ENCODE results near the gene ZFAND3. TPM values are rescaled to one million over a fixed set of nuclear protein-coding genes. Genes with fewer than 3 reads are reported as not detected.
A peak's percentile ranks its signal among the peaks of the same experiment; 100 is the strongest.

Gene ZFAND3
- total RNA-seq, 1 experiment from 2014 or later, result 22.2 TPM

DNA sequence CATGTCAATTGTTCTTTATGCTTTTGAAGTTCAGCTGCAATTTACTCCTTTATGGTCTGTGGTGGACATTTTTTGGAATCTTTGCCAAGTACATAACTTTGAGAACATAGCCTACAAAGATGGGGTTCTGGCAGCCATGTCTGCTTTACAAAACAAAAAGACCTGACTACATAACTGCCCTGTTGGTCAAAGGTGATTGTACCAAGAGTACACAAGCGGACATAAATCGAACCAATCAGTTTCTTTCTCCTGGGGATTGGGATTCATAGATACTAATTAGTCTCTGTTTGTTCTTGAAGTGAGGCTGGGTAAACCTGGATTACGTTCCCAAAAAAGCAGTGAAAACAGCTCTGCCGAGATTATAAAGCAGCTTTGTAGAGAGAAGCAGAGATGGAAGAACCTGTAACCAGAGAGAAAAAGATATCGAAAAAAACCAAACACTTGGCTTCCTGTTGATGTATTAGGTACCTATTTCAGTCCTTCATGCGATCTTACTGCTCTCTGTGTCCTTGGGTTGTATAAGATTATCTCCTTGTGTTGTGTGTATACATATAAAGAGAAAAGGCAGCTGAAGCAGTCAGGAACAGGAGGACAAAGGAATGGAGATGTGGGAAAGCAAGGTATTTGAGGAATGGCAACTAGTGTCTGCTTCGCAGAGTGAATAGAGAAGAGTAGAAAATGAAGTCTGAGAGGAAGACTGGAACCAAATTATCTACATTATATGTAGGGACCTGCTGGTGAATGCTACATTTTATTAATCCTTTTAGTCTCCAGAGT, 2.7 kb upstream of the ZFAND3 start:
- Histone ChIP-seq H3K4me2 (ENCODE audit: low read length) (no peak overlapping the region), H3F3A (ENCODE audit: low read length, unreplicated experiment) (no peaks in the 10 kb centered on the region), H3K36me3 (ENCODE audit: low read depth, low read length) (no peaks in the 10 kb centered on the region), H3K4me1 (ENCODE audit: insufficient read depth, low read length) (peaks cover 20% of the 10 kb centered on the region), H3K4me3 (ENCODE audit: low read length) (no peak overlapping the region), H3K9me2 (replicated peaks; ENCODE audit: low read length) (no peaks in the 10 kb centered on the region), H3K27ac (ENCODE audit: low read length) (no peak overlapping the region), H3K9ac (ENCODE audit: low read length) (no peak overlapping the region), H3K27me3 (ENCODE audit: low read length) (no peaks in the 10 kb centered on the region), H3K9me3 (ENCODE audit: low read length) (no peaks in the 10 kb centered on the region), H2AFZ (ENCODE audit: low read length) (no peak overlapping the region), H4K20me1 (ENCODE audit: low read length) (peaks cover 13% of the 10 kb centered on the region), H3K79me2 (ENCODE audit: low read length) (peaks cover 18% of the 10 kb centered on the region)
- CTCF ChIA-PET, result no interaction called here
- POLR2A ChIA-PET (ENCODE audit: unreplicated experiment), result no interaction called here
- no peak for TF ChIP-seq EZH2phosphoT487 (IDR thresholded peaks at IDR 0.05; ENCODE audit: borderline replicate concordance, low read length)
- TF ChIP-seq, protein P1, sequence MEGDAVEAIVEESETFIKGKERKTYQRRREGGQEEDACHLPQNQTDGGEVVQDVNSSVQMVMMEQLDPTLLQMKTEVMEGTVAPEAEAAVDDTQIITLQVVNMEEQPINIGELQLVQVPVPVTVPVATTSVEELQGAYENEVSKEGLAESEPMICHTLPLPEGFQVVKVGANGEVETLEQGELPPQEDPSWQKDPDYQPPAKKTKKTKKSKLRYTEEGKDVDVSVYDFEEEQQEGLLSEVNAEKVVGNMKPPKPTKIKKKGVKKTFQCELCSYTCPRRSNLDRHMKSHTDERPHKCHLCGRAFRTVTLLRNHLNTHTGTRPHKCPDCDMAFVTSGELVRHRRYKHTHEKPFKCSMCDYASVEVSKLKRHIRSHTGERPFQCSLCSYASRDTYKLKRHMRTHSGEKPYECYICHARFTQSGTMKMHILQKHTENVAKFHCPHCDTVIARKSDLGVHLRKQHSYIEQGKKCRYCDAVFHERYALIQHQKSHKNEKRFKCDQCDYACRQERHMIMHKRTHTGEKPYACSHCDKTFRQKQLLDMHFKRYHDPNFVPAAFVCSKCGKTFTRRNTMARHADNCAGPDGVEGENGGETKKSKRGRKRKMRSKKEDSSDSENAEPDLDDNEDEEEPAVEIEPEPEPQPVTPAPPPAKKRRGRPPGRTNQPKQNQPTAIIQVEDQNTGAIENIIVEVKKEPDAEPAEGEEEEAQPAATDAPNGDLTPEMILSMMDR (conservative IDR thresholded peaks at IDR 0.05; ENCODE audit: low read depth, low read length), result no peak
- no peak for TF ChIP-seq EZH2 (IDR thresholded peaks at IDR 0.05; ENCODE audit: low read length, unreplicated experiment)
- BruUV-seq (replicated peaks), result no TSS peak
- intact Hi-C loops (cut with micrococcal nuclease), result no loop called here
- DNase-seq (no peak), ATAC-seq (no peak)

DNA sequence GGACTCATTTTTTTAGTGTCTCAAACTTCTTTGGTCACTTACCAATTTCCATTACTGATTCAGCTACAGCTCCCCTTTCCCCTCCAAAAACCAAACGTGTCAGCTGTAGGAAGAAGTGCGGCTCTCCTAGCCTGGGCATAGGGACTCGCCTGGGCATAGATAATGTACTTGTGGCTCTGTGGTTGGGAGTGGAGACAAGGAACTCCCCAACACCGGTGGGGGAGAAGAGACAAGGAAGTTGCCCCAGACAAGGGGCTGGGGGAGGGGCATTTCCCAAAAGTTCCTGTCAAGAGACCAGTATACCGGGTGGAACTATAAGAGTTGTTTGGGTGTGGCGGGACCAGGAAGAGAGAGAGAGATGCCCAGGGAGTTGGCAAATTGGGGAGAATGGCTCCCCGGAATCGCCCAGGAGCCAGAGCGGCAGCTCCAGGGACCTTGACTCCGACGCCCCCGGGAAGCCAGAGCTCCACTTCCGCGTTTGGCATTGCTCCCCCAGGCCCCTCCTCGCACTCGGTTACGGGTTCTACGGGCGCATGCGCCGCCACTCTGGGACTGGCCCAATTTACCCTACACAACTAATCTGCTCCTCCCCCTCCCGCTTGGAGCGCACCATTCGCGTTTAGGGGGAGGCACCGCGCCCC, 871 bp upstream of the ZFAND3 start:
- no TSS peak for BruUV-seq (replicated peaks)
- Histone ChIP-seq H3K9me3 (ENCODE audit: low read length) (no peaks in the 10 kb centered on the region), H3K9ac (ENCODE audit: low read length) (peak overlapping the region; percentile 80), H3K4me3 (ENCODE audit: low read length) (peak overlapping the region; percentile 87), H3K36me3 (ENCODE audit: low read depth, low read length) (no peaks in the 10 kb centered on the region), H3K27me3 (ENCODE audit: low read length) (no peaks in the 10 kb centered on the region), H2AFZ (ENCODE audit: low read length) (peak overlapping the region; percentile 93), H3K4me2 (ENCODE audit: low read length) (peak overlapping the region; percentile 98), H3K9me2 (replicated peaks; ENCODE audit: low read length) (no peaks in the 10 kb centered on the region), H3K4me1 (ENCODE audit: insufficient read depth, low read length) (peaks cover 36% of the 10 kb centered on the region), H3K27ac (ENCODE audit: low read length) (peak overlapping the region; percentile 81), H3K79me2 (ENCODE audit: low read length) (peaks cover 36% of the 10 kb centered on the region), H3F3A (ENCODE audit: low read length, unreplicated experiment) (no peaks in the 10 kb centered on the region), H4K20me1 (ENCODE audit: low read length) (peaks cover 30% of the 10 kb centered on the region)
- no peak for TF ChIP-seq EZH2 (IDR thresholded peaks at IDR 0.05; ENCODE audit: low read length, unreplicated experiment)
- no peak for TF ChIP-seq EZH2phosphoT487 (IDR thresholded peaks at IDR 0.05; ENCODE audit: borderline replicate concordance, low read length)
- TF ChIP-seq, protein P1 (conservative IDR thresholded peaks at IDR 0.05; ENCODE audit: low read depth, low read length), result no peak
- POLR2A ChIA-PET (ENCODE audit: unreplicated experiment), result interaction anchor here (0.5 to 0.7 kb wide), 9 partner anchors 28 to 885 kb away, joined by 3 to 13 read pairs (median 5); no protein-coding TSS in a partner anchor
- peak; percentile 61 for ATAC-seq
- peak; percentile 94 for DNase-seq
- intact Hi-C loops (cut with micrococcal nuclease), result loop anchor here (2.0 kb wide), 2 partner anchors 28 to 44 kb away; no protein-coding TSS in a partner anchor
- CTCF ChIA-PET, result interaction anchor here (1.0 kb wide), 1 partner anchor 28 kb away, joined by 4 read pairs; no protein-coding TSS in a partner anchor

Data from PC-3 (cell line).